ENCODE data around the gene ASXL1. TPM values are rescaled to one million over a fixed set of nuclear protein-coding genes. Genes with fewer than 3 reads are reported as not detected.

The ASXL1 gene
- total and polyA plus RNA-seq, 10 of the 15 experiments (the other 5 are each of a cell fraction or from before 2014, with no cell fraction given), result 11.0 to 87.6 (median 56.8) TPM

- TF ChIP-seq TAF1 (IDR thresholded peaks at IDR 0.05; ENCODE audit: borderline replicate concordance, low read depth, low read length), result no peak
- TF ChIP-seq RAD21 (IDR thresholded peaks at IDR 0.05; ENCODE audit: insufficient read depth, low read depth, low read length), result peak; percentile 61
- no peak for TF ChIP-seq ZBTB40 (IDR thresholded peaks at IDR 0.05; ENCODE audit: borderline replicate concordance)
- TF ChIP-seq MYC (IDR thresholded peaks at IDR 0.05; ENCODE audit: insufficient read depth, insufficient read length, insufficient replicate concordance, low read length, severe bottlenecking), result no peak
- TF ChIP-seq NR2C2 (IDR thresholded peaks at IDR 0.05; ENCODE audit: borderline replicate concordance, control insufficient read depth, insufficient read length, low read depth), result no peak
- TF ChIP-seq JUNB (IDR thresholded peaks at IDR 0.05), result no peak
- TF ChIP-seq EP300 (IDR thresholded peaks at IDR 0.05; ENCODE audit: borderline replicate concordance in 1 of 2, control insufficient read depth in 1 of 2, low read depth in 2 of 2, low read length in 2 of 2), result no peak
- TF ChIP-seq CHD1 (IDR thresholded peaks at IDR 0.05; ENCODE audit: low read depth, low read length), result no peak
- TF ChIP-seq BACH1 (IDR thresholded peaks at IDR 0.05; ENCODE audit: borderline replicate concordance), result no peak
- peak; percentile 64 to 68 (median 65) for TF ChIP-seq CTCF (IDR thresholded peaks at IDR 0.05 in 2 of 3, conservative IDR thresholded peaks at IDR 0.05 in 1 of 3; ENCODE audit: control insufficient read depth in 2 of 3, extremely low read depth in 1 of 3, insufficient read depth in 1 of 3, low read depth in 3 of 3, low read length in 3 of 3)
- peak in 1 of 2 experiments; percentile 80; a peak in 2 of 3 replicates for TF ChIP-seq EGR1 (IDR thresholded peaks at IDR 0.05; ENCODE audit: borderline replicate concordance in 1 of 2, low read depth in 2 of 2, low read length in 2 of 2)
- TF ChIP-seq POLR2A (IDR thresholded peaks at IDR 0.05; ENCODE audit: low read depth, low read length), result no peak
- no peak for TF ChIP-seq NFXL1 (IDR thresholded peaks at IDR 0.05; ENCODE audit: borderline replicate concordance)
- TF ChIP-seq CBFB (IDR thresholded peaks at IDR 0.05; ENCODE audit: low read depth), result no peak
These were observed 98.8 kb downstream of the ASXL1 start (continued) for GRCh38 chr20:32456869-32457478.
